Measurements from ENCODE around the gene PNPT1. TPM values are rescaled to one million over a fixed set of nuclear protein-coding genes. Genes with fewer than 3 reads are reported as not detected.
A peak's percentile ranks its signal among the peaks of the same experiment; 100 is the strongest.

Gene PNPT1
- total and polyA plus RNA-seq, 3 donors from 2014 or later, result 15.7 to 20.0 (median 16.8) TPM

GRCh38 chr2:55627915-55628314 is 65.7 kb downstream of the PNPT1 start:
- Histone ChIP-seq H3K27me3 (no peaks in the 10 kb centered on the region), H3K27ac (no peak overlapping the region), H3K9me3 (no peaks in the 10 kb centered on the region), H3K4me1 (no peaks in the 10 kb centered on the region), H3K36me3 (ENCODE audit: low read depth, missing control alignments) (no peaks in the 10 kb centered on the region), H3K4me3 (no peak overlapping the region)
- WGBS, 2 donors, result 63 to 65% methylated on average over 1 of the region's 1 CpG
- intact Hi-C loops (cut with DNase I; ENCODE audit: low total_unique reads), result no loop called here
- TF ChIP-seq CTCF (IDR thresholded peaks at IDR 0.05) (no peak), POLR2A (IDR thresholded peaks at IDR 0.05) (no peak)
- no peak for DNase-seq

DNA sequence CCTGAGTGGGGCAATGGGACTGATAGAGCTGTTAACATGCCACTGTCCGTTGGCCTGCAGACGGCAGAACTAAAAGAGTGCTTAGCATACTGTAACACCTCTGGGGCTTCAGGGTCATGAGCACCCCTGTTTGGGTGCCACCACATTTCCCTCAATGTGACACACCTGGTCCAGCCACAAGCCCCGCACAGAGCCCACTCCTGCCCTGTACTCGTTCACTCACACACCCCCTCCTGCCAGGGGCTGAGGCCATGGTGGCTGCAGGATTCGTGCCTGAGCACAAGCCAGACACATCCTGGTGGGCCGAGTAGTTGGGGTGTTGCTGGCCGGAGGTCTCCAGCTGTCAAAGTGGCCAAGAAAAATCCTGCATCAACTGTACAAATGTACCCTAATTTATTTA is 71.8 kb downstream of the PNPT1 start:
- no peak overlapping the region for H3K27ac ChIP-seq
- no peaks in the 10 kb centered on the region for H3K36me3 ChIP-seq (ENCODE audit: low read depth, missing control alignments)
- no peak for TF ChIP-seq CTCF (IDR thresholded peaks at IDR 0.05)
- no peak for TF ChIP-seq POLR2A (IDR thresholded peaks at IDR 0.05)
- H3K4me3 ChIP-seq, result no peak overlapping the region
- no peaks in the 10 kb centered on the region for H3K9me3 ChIP-seq
- 83 to 89% methylated on average over 7 of the region's 7 CpGs for WGBS, 2 donors
- intact Hi-C loops (cut with DNase I; ENCODE audit: low total_unique reads), result no loop called here
- peaks cover 15% of the 10 kb centered on the region for H3K4me1 ChIP-seq
- no peaks in the 10 kb centered on the region for H3K27me3 ChIP-seq
- no peak for DNase-seq

- no peaks in the 10 kb centered on the region for H3K9me3 ChIP-seq
- TF ChIP-seq CTCF (IDR thresholded peaks at IDR 0.05), result no peak
- no peak for TF ChIP-seq POLR2A (IDR thresholded peaks at IDR 0.05)
- no peaks in the 10 kb centered on the region for H3K36me3 ChIP-seq (ENCODE audit: low read depth, missing control alignments)
- 58 to 71% methylated on average over 2 to 3 of the region's 3 CpGs for WGBS, 2 donors
- H3K4me1 ChIP-seq, result peaks cover 18% of the 10 kb centered on the region
- no peaks in the 10 kb centered on the region for H3K27me3 ChIP-seq
- no peak for DNase-seq
- no peak overlapping the region for H3K27ac ChIP-seq
- H3K4me3 ChIP-seq, result no peak overlapping the region
- intact Hi-C loops (cut with DNase I; ENCODE audit: low total_unique reads), result no loop called here
Observed at GRCh38 chr2:55620123-55620779, 73.4 kb downstream of the PNPT1 start.

GRCh38 chr2:55618275-55619055 is 75.2 kb downstream of the PNPT1 start:
- H3K36me3 ChIP-seq (ENCODE audit: low read depth, missing control alignments), result no peaks in the 10 kb centered on the region
- peaks cover 19% of the 10 kb centered on the region for H3K4me1 ChIP-seq
- intact Hi-C loops (cut with DNase I; ENCODE audit: low total_unique reads), result no loop called here
- peak; percentile 77 for DNase-seq
- WGBS, 2 donors, result 0 to 1% methylated on average over 32 of the region's 32 CpGs
- TF ChIP-seq CTCF (IDR thresholded peaks at IDR 0.05) (no peak), POLR2A (IDR thresholded peaks at IDR 0.05) (no peak)
- H3K4me3 ChIP-seq, result peak overlapping the region; percentile 88 to 97
- no peaks in the 10 kb centered on the region for H3K27me3 ChIP-seq
- peak overlapping the region; percentile 96 to 97 for H3K27ac ChIP-seq
- no peaks in the 10 kb centered on the region for H3K9me3 ChIP-seq

DNA sequence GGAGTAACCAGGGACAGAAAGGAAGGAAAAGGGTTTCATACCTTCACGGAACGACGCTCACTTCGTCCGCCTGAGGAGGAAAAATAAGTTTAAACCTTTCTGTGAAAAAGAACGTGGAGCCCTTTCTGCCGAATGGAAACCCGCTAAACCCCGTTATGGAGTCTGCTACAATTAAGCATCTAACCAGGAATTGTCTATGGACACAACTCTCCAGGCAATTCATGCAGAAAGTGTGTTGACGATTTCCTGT is 75.7 kb downstream of the PNPT1 start:
- H3K27me3 ChIP-seq, result no peaks in the 10 kb centered on the region
- no peak for DNase-seq
- WGBS, 2 donors, result 1% methylated on average over 10 of the region's 10 CpGs

More for the DNA sequence above, 75.7 kb downstream of the PNPT1 start:
- no peaks in the 10 kb centered on the region for H3K36me3 ChIP-seq (ENCODE audit: low read depth, missing control alignments)
- intact Hi-C loops (cut with DNase I; ENCODE audit: low total_unique reads), result no loop called here
- TF ChIP-seq CTCF (IDR thresholded peaks at IDR 0.05), result peak in 1 of 3 experiments; percentile 12
- TF ChIP-seq POLR2A (IDR thresholded peaks at IDR 0.05), result no peak
- H3K4me1 ChIP-seq, result peaks cover 19% of the 10 kb centered on the region
- no peaks in the 10 kb centered on the region for H3K9me3 ChIP-seq
- H3K4me3 ChIP-seq, result peak overlapping the region; percentile 88 to 97
- H3K27ac ChIP-seq, result peak overlapping the region; percentile 96 to 97

Data from testis (tissue), 3 donors.